K562 (cell line): ENCODE data around the gene MANBA. TPM values are rescaled to one million over a fixed set of nuclear protein-coding genes. Genes with fewer than 3 reads are reported as not detected.

Source experiments
- BDP1 ChIP-seq: IDR thresholded peaks from 3 replicates; pipeline ENCODE4 v1.6.1; 2011; ENCODE audit not compliant: insufficient read length, insufficient read depth
- CREB5 ChIP-seq: fragments of 250-450 bp; sonication (Bioruptor Pico); IDR thresholded peaks from 2 replicates; pipeline ENCODE4 v1.5.0; 2020; ENCODE audit warnings: mild to moderate bottlenecking
- HES1 ChIP-seq: fragments of 450-650 bp; IDR thresholded peaks from 2 replicates; pipeline ENCODE4 v1.6.1; 2016; ENCODE audit warnings: low read depth, mild to moderate bottlenecking, moderate library complexity
- KAT8 ChIP-seq: fragments of 450-650 bp; IDR thresholded peaks from 2 replicates; pipeline ENCODE4 v1.6.1; 2016; ENCODE audit warnings: low read depth, mild to moderate bottlenecking
- NKRF ChIP-seq: fragments of 450-650 bp; IDR thresholded peaks from 2 replicates; pipeline ENCODE4 v1.6.1; 2016; ENCODE audit warnings: borderline replicate concordance
- POLR2B ChIP-seq: fragments of 450-650 bp; IDR thresholded peaks from 2 replicates; pipeline ENCODE4 v1.6.1; 2018; ENCODE audit warnings: low read depth; ENCODE audit not compliant: partially characterized antibody
- RAD21 ChIP-seq, 2 experiments: fragments of 250-450 bp in 1 of 2; fragments of 450-650 bp in 1 of 2; sonication (Bioruptor Pico) in 1 of 2; formaldehyde crosslinking in 1 of 2; IDR thresholded peaks in 1 of 2; conservative IDR thresholded peaks in 1 of 2; 2 replicates each; pipeline versions ENCODE4 v1.4.0 to v1.8.0; 2020 to 2022; ENCODE audit warnings: mild to moderate bottlenecking in 2 of 2, moderate library complexity in 1 of 2
- RBM14 ChIP-seq: fragments of 200-400 bp; formaldehyde crosslinking; IDR thresholded peaks from 2 replicates; pipeline ENCODE4 v1.6.1; 2018; ENCODE audit warnings: low read depth, mild to moderate bottlenecking, low read length, moderate library complexity, borderline replicate concordance; ENCODE audit not compliant: insufficient read depth
- SPI1 ChIP-seq: IDR thresholded peaks from 2 replicates; pipeline ENCODE4 v1.6.1; 2011; ENCODE audit warnings: low read depth, low read length, control low read depth, borderline replicate concordance
- STAG1 ChIP-seq: sonication (generic); formaldehyde crosslinking; IDR thresholded peaks from 2 replicates; pipeline ENCODE4 v1.5.0; 2020; ENCODE audit warnings: missing genetic modification reagents, borderline replicate concordance
- TCF7L2 ChIP-seq: fragments of 150-350 bp; IDR thresholded peaks from 2 replicates; pipeline ENCODE4 v1.6.1; 2016; ENCODE audit warnings: low read depth, mild to moderate bottlenecking, low read length, moderate library complexity
- ZNF696 ChIP-seq: fragments of 250-450 bp; sonication (Bioruptor Pico); conservative IDR thresholded peaks from 2 replicates; pipeline ENCODE4 v1.4.0; 2020; ENCODE audit warnings: mild to moderate bottlenecking, moderate library complexity
- ZNF764 ChIP-seq: fragments of 250-450 bp; sonication (Bioruptor Pico); IDR thresholded peaks from 2 replicates; pipeline ENCODE4 v1.4.0; 2020; ENCODE audit warnings: low read depth, mild to moderate bottlenecking, moderate library complexity
- ZNF766 ChIP-seq: fragments of 200-800 bp; sonication (Bioruptor generic); conservative IDR thresholded peaks from 2 replicates; pipeline ENCODE4 v1.6.1; 2016; ENCODE audit warnings: missing genetic modification characterization, missing compliant biosample characterization
- polyA plus RNA-seq, 8 experiments: library from polyadenylated mRNA; depleted of rRNA in 4 of 8; stranded (reverse) in 5 of 8; unstranded in 3 of 8; fragments of >200 nt; fragmentation: Nextera tagmentation in 2 of 8; fragmentation: Illumina TruSeq in 1 of 8; extraction: Ambion mirVana in 2 of 8; extraction: Trizol in 1 of 8; gene quantifications; 2 replicates each; pipeline versions ENCODE4 v1.2.1 to v1.2.3, GENCODE V29; 2011 to 2014; ENCODE audit warnings: inconsistent platforms in 1 of 8, missing spikeins in 1 of 8
- total RNA-seq, 7 experiments: library from RNA; depleted of rRNA in 6 of 7; stranded (reverse); fragments of >200 nt in 6 of 7; fragmentation: Illumina TruSeq in 2 of 7; extraction: Trizol in 2 of 7; gene quantifications; 2 replicates each; pipeline versions ENCODE4 v1.2.1 to v1.2.3, GENCODE V29; 2011 to 2021; ENCODE audit warnings: low replicate concordance in 1 of 7
- TF ChIP-seq, protein P1 (sequence below), 2 experiments: fragments of 200-800 bp in 1 of 2; sonication (Bioruptor generic) in 1 of 2; sonication (generic) in 1 of 2; formaldehyde crosslinking in 1 of 2; IDR thresholded peaks in 1 of 2; conservative IDR thresholded peaks in 1 of 2; 2 replicates each; pipeline versions ENCODE4 v1.5.0 to v1.6.1; 2016 to 2020; ENCODE audit warnings: missing compliant biosample characterization in 1 of 2, missing genetic modification characterization in 1 of 2, missing genetic modification reagents in 1 of 2
- TF ChIP-seq, protein P2 (sequence below): fragments of 250-450 bp; sonication (Bioruptor Pico); IDR thresholded peaks from 2 replicates; pipeline ENCODE4 v1.8.0; 2022; ENCODE audit warnings: moderate library complexity, mild to moderate bottlenecking, inconsistent platforms
- TF ChIP-seq, protein P3 (sequence below): fragments of 250-450 bp; sonication (Bioruptor Pico); IDR thresholded peaks from 2 replicates; pipeline ENCODE4 v1.8.0; 2022; ENCODE audit warnings: inconsistent platforms

Gene MANBA
- total and polyA plus RNA-seq, 9 of the 15 experiments (the other 6 are each of a cell fraction or from before 2014, with no cell fraction given), result 1.8 to 12.9 (median 7.7) TPM

DNA sequence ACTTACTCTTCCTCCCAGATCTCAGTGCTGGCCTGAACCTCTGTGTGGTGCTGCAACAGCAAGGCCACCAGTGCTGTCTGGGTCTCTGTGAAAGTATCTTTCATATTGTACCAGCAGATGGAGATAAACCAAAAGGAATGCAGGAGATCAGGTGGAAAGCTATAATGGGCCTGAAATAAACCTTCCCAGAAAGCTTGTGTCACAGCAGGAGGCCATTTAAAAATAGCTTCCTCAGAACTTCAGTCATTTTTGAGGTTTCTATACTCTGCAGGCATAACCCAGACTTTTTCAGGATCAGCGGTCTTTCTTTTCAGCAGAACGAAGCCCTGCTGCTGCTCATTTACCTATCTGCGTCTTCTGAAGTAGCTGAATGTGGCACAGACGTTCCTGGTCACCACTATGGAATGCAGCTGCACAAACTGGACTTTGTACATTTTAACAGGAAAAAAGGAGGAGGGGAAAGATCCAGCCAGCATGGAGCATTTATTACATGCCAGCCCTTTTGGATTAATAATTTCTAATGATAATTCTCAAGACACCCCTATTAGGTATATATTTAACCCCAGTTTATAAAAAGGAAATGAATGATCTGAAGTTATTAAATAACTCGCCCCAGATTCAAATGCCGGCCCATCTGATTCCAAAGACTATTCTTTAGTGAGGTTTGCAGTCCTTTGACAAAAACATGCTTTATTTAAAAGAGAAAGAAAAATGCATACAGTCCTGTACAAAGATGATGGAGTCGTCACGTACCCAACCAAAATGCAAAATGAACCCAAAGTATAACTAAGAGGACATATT is 139.9 kb downstream of the MANBA start (continued):
- TF ChIP-seq, protein P1, sequence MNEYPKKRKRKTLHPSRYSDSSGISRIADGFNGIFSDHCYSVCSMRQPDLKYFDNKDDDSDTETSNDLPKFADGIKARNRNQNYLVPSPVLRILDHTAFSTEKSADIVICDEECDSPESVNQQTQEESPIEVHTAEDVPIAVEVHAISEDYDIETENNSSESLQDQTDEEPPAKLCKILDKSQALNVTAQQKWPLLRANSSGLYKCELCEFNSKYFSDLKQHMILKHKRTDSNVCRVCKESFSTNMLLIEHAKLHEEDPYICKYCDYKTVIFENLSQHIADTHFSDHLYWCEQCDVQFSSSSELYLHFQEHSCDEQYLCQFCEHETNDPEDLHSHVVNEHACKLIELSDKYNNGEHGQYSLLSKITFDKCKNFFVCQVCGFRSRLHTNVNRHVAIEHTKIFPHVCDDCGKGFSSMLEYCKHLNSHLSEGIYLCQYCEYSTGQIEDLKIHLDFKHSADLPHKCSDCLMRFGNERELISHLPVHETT (CRISPR knock-in tag; conservative IDR thresholded peaks at IDR 0.05 in 1 of 2, IDR thresholded peaks at IDR 0.05 in 1 of 2), result no peak
- no peak for TF ChIP-seq TCF7L2
- no peak for TF ChIP-seq POLR2B
- no peak for TF ChIP-seq BDP1
- no peak for TF ChIP-seq KAT8
- TF ChIP-seq ZNF696 (CRISPR knock-in tag), result no peak
- no peak for TF ChIP-seq ZNF764 (CRISPR knock-in tag)
- no peak for TF ChIP-seq HES1
- no peak for TF ChIP-seq SPI1
- TF ChIP-seq, protein P2, sequence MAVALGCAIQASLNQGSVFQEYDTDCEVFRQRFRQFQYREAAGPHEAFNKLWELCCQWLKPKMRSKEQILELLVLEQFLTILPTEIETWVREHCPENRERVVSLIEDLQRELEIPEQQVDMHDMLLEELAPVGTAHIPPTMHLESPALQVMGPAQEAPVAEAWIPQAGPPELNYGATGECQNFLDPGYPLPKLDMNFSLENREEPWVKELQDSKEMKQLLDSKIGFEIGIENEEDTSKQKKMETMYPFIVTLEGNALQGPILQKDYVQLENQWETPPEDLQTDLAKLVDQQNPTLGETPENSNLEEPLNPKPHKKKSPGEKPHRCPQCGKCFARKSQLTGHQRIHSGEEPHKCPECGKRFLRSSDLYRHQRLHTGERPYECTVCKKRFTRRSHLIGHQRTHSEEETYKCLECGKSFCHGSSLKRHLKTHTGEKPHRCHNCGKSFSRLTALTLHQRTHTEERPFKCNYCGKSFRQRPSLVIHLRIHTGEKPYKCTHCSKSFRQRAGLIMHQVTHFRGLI (CRISPR knock-in tag), result no peak
- peak; percentile 99 for TF ChIP-seq ZNF766 (CRISPR knock-in tag)
- TF ChIP-seq STAG1 (CRISPR knock-in tag), result peak; percentile 74; the same call in 1 of the 2 replicates
- no peak for TF ChIP-seq CREB5
- peak; percentile 94 to 95 for TF ChIP-seq RAD21 (CRISPR knock-in tag; conservative IDR thresholded peaks at IDR 0.05 in 1 of 2, IDR thresholded peaks at IDR 0.05 in 1 of 2)
- TF ChIP-seq, protein P3, sequence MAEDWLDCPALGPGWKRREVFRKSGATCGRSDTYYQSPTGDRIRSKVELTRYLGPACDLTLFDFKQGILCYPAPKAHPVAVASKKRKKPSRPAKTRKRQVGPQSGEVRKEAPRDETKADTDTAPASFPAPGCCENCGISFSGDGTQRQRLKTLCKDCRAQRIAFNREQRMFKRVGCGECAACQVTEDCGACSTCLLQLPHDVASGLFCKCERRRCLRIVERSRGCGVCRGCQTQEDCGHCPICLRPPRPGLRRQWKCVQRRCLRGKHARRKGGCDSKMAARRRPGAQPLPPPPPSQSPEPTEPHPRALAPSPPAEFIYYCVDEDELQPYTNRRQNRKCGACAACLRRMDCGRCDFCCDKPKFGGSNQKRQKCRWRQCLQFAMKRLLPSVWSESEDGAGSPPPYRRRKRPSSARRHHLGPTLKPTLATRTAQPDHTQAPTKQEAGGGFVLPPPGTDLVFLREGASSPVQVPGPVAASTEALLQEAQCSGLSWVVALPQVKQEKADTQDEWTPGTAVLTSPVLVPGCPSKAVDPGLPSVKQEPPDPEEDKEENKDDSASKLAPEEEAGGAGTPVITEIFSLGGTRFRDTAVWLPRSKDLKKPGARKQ (CRISPR knock-in tag), result no peak
- TF ChIP-seq RBM14, result no peak
- TF ChIP-seq NKRF, result no peak
